Breast epithelium (tissue), 4 donors: ENCODE data around the gene CENPP. TPM values are rescaled to one million over a fixed set of nuclear protein-coding genes. Genes with fewer than 3 reads are reported as not detected.

Experiments
- DNase-seq, 2 donors: peaks; one replicate each; pipeline ENCODE4 v3.0.0-alpha.2; 2019; ENCODE audit warnings: low spot score in 2 of 2
- H3K27ac ChIP-seq, 2 donors: fragments of 200-600 bp; sonication (generic) in 1 of 2; one replicate each; pipeline ENCODE4 v1.5.1; 2016 to 2019; ENCODE audit warnings: mild to moderate bottlenecking in 1 of 2
- H3K27me3 ChIP-seq, 2 donors: fragments of 200-600 bp; sonication (generic) in 1 of 2; one replicate each; pipeline versions ENCODE4 v1.5.1 to v1.6.0; 2017 to 2019; ENCODE audit warnings: control low read depth in 1 of 2, mild to moderate bottlenecking in 1 of 2
- H3K36me3 ChIP-seq: fragments of 200-600 bp; one replicate; pipeline ENCODE4 v1.5.1; 2019
- H3K4me1 ChIP-seq, 2 donors: fragments of 200-600 bp; sonication (generic); one replicate each; pipeline ENCODE4 v1.5.1; 2016 to 2019; ENCODE audit warnings: control low read depth in 1 of 2
- H3K4me3 ChIP-seq, 3 donors: fragments of 200-600 bp; sonication (generic); 1 replicate in 2 of 3; 2 replicates in 1 of 3; pipeline ENCODE4 v1.5.1; 2016 to 2019; ENCODE audit warnings: mild to moderate bottlenecking in 3 of 3, moderate library complexity in 2 of 3
- H3K9me3 ChIP-seq, 2 donors: fragments of 200-600 bp; sonication (generic) in 1 of 2; one replicate each; pipeline ENCODE4 v1.5.1; 2016 to 2019; ENCODE audit warnings: control low read depth in 1 of 2
- POLR2A ChIP-seq: fragments of 450-650 bp; IDR thresholded peaks from one replicate; pipeline ENCODE4 v1.6.1; 2016; ENCODE audit warnings: antibody characterized with exemption, mild to moderate bottlenecking, moderate library complexity
- POLR2AphosphoS5 ChIP-seq, 3 donors: sonication (generic); formaldehyde crosslinking; IDR thresholded peaks; one replicate each; pipeline ENCODE4 v1.6.1; 2017; ENCODE audit warnings: antibody characterized with exemption in 3 of 3
- intact Hi-C: fragments of 100-400 bp; cut with DNase I; formaldehyde crosslinking; loops from one replicate; pipeline ENCODE4 v1.15.1; 2023; ENCODE audit warnings: low total_unique reads
- total RNA-seq, 3 donors: library from RNA; depleted of rRNA; stranded (reverse); fragments of >200 nt; gene quantifications; one replicate each; pipeline ENCODE4 v1.1.0, GENCODE V29; 2016
- TF ChIP-seq, protein P1 (sequence below), 3 donors: fragments of 450-650 bp; IDR thresholded peaks; one replicate each; pipeline ENCODE4 v1.5.1; 2016 to 2017; ENCODE audit warnings: antibody characterized with exemption in 3 of 3, mild to moderate bottlenecking in 3 of 3, moderate library complexity in 3 of 3

Gene CENPP
- total RNA-seq, 3 donors from 2014 or later = 3.9 to 6.1 (median 4.5) TPM

DNA sequence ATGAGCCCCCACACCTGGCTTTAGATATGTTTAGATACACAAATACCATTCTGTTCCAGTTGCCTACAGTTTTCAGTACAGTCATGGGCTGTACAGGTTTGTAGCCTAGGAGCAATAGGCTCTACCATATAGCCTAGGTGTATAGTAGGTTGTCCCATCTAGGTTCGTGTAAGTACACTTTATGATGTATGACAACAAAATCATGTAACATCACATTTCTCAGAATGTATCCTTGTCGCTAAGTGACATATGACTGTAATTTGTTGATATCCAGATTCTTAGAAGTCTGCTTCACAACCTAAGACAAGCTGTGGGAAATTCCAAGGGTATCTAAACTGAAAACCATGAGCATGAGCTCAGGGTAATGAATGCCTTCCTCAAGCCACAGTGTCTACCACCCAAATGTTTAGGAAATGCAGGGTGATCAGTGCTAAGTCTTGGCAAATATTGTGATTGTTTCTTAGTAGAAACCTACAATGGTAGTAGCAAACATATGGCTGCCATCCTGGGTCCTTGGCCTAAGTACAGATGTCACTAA, 201.6 kb downstream of the CENPP start:
- Histone ChIP-seq H3K36me3 (no peaks in the 10 kb centered on the region), H3K4me1 (no peaks in the 10 kb centered on the region), H3K27me3 (no peaks in the 10 kb centered on the region), H3K9me3 (peaks cover 0 to 12% of the 10 kb centered on the region in 2 donors), H3K4me3 (no peak overlapping the region), H3K27ac (no peak overlapping the region)
- no peak for DNase-seq
- TF ChIP-seq, protein P1, sequence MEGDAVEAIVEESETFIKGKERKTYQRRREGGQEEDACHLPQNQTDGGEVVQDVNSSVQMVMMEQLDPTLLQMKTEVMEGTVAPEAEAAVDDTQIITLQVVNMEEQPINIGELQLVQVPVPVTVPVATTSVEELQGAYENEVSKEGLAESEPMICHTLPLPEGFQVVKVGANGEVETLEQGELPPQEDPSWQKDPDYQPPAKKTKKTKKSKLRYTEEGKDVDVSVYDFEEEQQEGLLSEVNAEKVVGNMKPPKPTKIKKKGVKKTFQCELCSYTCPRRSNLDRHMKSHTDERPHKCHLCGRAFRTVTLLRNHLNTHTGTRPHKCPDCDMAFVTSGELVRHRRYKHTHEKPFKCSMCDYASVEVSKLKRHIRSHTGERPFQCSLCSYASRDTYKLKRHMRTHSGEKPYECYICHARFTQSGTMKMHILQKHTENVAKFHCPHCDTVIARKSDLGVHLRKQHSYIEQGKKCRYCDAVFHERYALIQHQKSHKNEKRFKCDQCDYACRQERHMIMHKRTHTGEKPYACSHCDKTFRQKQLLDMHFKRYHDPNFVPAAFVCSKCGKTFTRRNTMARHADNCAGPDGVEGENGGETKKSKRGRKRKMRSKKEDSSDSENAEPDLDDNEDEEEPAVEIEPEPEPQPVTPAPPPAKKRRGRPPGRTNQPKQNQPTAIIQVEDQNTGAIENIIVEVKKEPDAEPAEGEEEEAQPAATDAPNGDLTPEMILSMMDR (IDR thresholded peaks at IDR 0.05) = no peak
- no peak for TF ChIP-seq POLR2A
- TF ChIP-seq POLR2AphosphoS5 (IDR thresholded peaks at IDR 0.05) = no peak
- intact Hi-C loops = no loop called here

DNA sequence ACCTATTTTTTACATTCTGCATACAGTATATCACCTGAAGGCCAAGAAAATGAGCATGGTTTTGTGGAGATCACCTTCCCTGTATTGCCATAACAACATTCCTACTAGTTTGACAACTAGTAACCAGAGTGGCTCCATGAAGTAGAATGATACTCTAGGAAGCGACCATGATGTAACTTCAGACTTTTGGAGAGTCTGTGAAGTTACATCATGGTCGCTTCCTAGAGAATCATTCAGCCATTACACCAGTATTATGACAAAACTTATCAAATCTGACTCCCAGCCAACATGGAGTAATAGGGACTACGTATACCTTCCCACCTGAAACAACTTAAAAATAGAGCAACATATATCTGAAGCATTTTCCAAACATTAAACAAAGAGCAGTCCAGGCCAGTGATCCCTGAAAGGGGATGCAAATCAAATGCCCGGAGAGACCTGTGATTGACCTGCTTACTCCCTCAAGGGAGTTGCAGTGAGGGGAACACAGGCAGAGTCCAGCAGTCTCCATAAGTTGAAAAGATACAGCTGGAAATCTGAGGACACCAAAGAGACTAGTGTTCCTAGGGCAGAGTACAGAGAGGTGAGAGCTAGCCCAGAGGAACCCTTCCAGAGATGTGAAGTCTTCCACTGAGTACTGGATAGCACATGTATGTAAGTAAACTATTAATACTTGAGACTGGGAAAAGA, 202.2 kb downstream of the CENPP start:
- H3K36me3 ChIP-seq = no peaks in the 10 kb centered on the region
- H3K4me1 ChIP-seq = no peaks in the 10 kb centered on the region
- H3K9me3 ChIP-seq = peaks cover 0 to 12% of the 10 kb centered on the region in 2 donors
- TF ChIP-seq POLR2AphosphoS5 (IDR thresholded peaks at IDR 0.05) = no peak
- H3K27ac ChIP-seq = no peak overlapping the region
- intact Hi-C loops = no loop called here
- no peaks in the 10 kb centered on the region for H3K27me3 ChIP-seq
- no peak overlapping the region for H3K4me3 ChIP-seq
- no peak for DNase-seq

DNA sequence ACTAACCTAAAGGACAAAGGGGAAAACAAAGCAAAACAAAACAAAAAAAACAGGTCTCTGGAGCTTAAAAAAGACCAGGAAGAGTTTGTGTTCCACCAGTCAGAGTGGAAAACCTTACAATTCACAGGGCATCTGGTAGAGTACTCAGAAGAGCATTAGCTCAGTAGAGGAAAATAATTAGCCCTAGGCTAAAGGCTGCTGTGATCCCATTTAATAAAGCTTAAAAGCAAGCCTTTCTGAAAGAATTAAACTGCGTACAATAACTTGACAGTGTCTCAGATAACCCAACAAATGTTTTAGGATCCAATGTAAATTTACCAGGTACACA, 202.7 kb downstream of the CENPP start:
- intact Hi-C loops = no loop called here
- Histone ChIP-seq H3K9me3 (peaks cover 0 to 12% of the 10 kb centered on the region in 2 donors), H3K4me3 (no peak overlapping the region), H3K27me3 (no peaks in the 10 kb centered on the region), H3K4me1 (no peaks in the 10 kb centered on the region), H3K27ac (no peak overlapping the region), H3K36me3 (no peaks in the 10 kb centered on the region)
- no peak for DNase-seq
- TF ChIP-seq POLR2AphosphoS5 (IDR thresholded peaks at IDR 0.05) (no peak), POLR2A (no peak)
- TF ChIP-seq, protein P1 (IDR thresholded peaks at IDR 0.05) = no peak

DNA sequence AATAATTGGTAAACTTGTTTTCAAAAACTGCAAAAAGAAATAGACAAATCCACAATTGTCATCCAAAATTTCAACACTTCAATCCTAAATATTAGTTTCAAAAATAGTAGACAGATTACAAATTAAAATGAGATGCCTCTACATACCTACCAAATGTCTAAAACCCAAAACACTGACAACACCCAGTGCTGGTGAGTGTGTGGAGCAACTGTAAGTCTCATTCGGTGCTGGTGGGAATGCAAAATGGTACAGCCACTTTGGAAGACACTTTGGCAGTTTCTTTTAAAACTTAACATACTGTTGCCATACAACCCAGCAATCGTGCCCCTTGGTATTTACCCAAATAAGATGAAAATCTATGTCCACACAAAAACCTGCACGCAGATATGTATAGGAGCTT, 203.4 kb downstream of the CENPP start:
- no peak for DNase-seq
- Histone ChIP-seq H3K9me3 (peaks cover 0 to 12% of the 10 kb centered on the region in 2 donors), H3K27me3 (no peaks in the 10 kb centered on the region), H3K4me1 (no peaks in the 10 kb centered on the region), H3K4me3 (no peak overlapping the region), H3K36me3 (no peaks in the 10 kb centered on the region), H3K27ac (no peak overlapping the region)
- TF ChIP-seq POLR2AphosphoS5 (IDR thresholded peaks at IDR 0.05) (no peak), POLR2A (no peak)
- TF ChIP-seq, protein P1 (IDR thresholded peaks at IDR 0.05) = no peak
- intact Hi-C loops = no loop called here

DNA sequence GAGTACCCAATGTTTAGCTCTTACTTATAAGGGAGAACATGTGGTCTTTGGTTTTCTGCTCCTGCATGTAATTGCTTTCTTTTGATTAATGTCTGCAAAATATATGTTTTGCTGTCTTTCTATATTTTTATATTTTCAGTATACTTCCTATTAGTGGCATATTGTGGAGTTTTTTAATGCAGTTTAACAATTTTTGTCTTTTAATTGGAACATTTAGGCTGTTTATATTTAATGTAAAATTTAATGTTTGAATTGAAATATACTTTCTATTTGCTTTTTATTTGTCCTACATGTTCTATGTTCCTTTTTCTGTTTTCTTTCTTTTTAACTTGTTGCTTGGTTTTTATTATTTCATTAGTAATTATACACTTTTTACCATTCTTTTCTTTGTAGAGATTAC, 205.1 kb downstream of the CENPP start:
- no peak overlapping the region for H3K4me3 ChIP-seq
- H3K27me3 ChIP-seq = no peaks in the 10 kb centered on the region
- no peak overlapping the region for H3K27ac ChIP-seq
- TF ChIP-seq POLR2AphosphoS5 (IDR thresholded peaks at IDR 0.05) = no peak
- TF ChIP-seq POLR2A = no peak
- H3K36me3 ChIP-seq = no peaks in the 10 kb centered on the region
- no peak for DNase-seq
- H3K4me1 ChIP-seq = no peaks in the 10 kb centered on the region
- H3K9me3 ChIP-seq = peaks cover 0 to 12% of the 10 kb centered on the region in 2 donors
- intact Hi-C loops = no loop called here

DNA sequence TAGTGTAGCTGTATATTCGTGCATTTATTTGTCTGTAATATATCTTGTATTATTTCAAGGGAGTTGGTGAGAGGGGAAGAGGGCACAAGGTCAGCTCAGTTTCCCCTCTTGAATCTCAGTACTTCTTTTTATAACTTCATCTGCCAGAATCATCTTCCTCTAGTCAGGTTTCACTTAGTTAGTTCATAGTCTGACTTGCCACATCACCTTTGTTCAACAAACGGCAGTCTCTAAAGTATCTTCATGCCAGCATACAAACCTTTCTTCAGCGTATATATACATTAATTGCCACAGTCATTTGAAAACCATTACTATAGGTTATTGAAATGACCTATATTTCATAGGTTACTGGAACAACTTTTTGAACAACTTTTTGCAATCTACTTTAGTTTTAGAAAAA, 208.5 kb downstream of the CENPP start:
- Histone ChIP-seq H3K27me3 (no peaks in the 10 kb centered on the region), H3K36me3 (no peaks in the 10 kb centered on the region), H3K4me1 (no peaks in the 10 kb centered on the region), H3K4me3 (peak overlapping the region in 1 of 3 donors; percentile 57), H3K27ac (peak overlapping the region in 1 of 2 donors; percentile 70), H3K9me3 (peaks cover 0 to 12% of the 10 kb centered on the region in 2 donors)
- intact Hi-C loops = no loop called here
- DNase-seq = no peak
- no peak for TF ChIP-seq POLR2A
- TF ChIP-seq, protein P1 (IDR thresholded peaks at IDR 0.05) = no peak
- no peak for TF ChIP-seq POLR2AphosphoS5 (IDR thresholded peaks at IDR 0.05)
